ENCODE data around the gene PALB2.
A peak's percentile ranks its signal among the peaks of the same experiment; 100 is the strongest.

Gene PALB2

GRCh38 chr16:23578101-23578830, 62.8 kb downstream of the PALB2 start:
- TF ChIP-seq ZNF274 (IDR thresholded peaks at IDR 0.05; ENCODE audit: low read depth, low read length), result no peak
- H3K4me3 ChIP-seq (ENCODE audit: low read length), result no peak overlapping the region

- TF ChIP-seq ZNF274 (IDR thresholded peaks at IDR 0.05; ENCODE audit: low read depth, low read length), result no peak
- H3K4me3 ChIP-seq (ENCODE audit: low read length), result no peak overlapping the region
Measured at GRCh38 chr16:23577493-23577892, 63.6 kb downstream of the PALB2 start.

GRCh38 chr16:23575834-23576233, 65.3 kb downstream of the PALB2 start:
- H3K4me3 ChIP-seq (ENCODE audit: low read length), result no peak overlapping the region
- TF ChIP-seq ZNF274 (IDR thresholded peaks at IDR 0.05; ENCODE audit: low read depth, low read length), result no peak

- H3K4me3 ChIP-seq (ENCODE audit: low read length), result no peak overlapping the region
- TF ChIP-seq ZNF274 (IDR thresholded peaks at IDR 0.05; ENCODE audit: low read depth, low read length), result no peak
Measured at GRCh38 chr16:23573817-23574216, 67.3 kb downstream of the PALB2 start.

- no peak for TF ChIP-seq ZNF274 (IDR thresholded peaks at IDR 0.05; ENCODE audit: low read depth, low read length)
- H3K4me3 ChIP-seq (ENCODE audit: low read length), result no peak overlapping the region
Measured at GRCh38 chr16:23572394-23572793, 68.7 kb downstream of the PALB2 start.

GRCh38 chr16:23571895-23572294, 69.2 kb downstream of the PALB2 start:
- TF ChIP-seq ZNF274 (IDR thresholded peaks at IDR 0.05; ENCODE audit: low read depth, low read length), result no peak
- H3K4me3 ChIP-seq (ENCODE audit: low read length), result no peak overlapping the region

- TF ChIP-seq ZNF274 (IDR thresholded peaks at IDR 0.05; ENCODE audit: low read depth, low read length), result no peak
- no peak overlapping the region for H3K4me3 ChIP-seq (ENCODE audit: low read length)
Measured at GRCh38 chr16:23570992-23571632, 70.0 kb downstream of the PALB2 start.

GRCh38 chr16:23567602-23568001, 73.5 kb downstream of the PALB2 start:
- no peak for TF ChIP-seq ZNF274 (IDR thresholded peaks at IDR 0.05; ENCODE audit: low read depth, low read length)
- no peak overlapping the region for H3K4me3 ChIP-seq (ENCODE audit: low read length)

GRCh38 chr16:23566724-23567123, 74.4 kb downstream of the PALB2 start:
- TF ChIP-seq ZNF274 (IDR thresholded peaks at IDR 0.05; ENCODE audit: low read depth, low read length), result no peak
- H3K4me3 ChIP-seq (ENCODE audit: low read length), result no peak overlapping the region

GRCh38 chr16:23564575-23565363, 76.3 kb downstream of the PALB2 start:
- TF ChIP-seq ZNF274 (IDR thresholded peaks at IDR 0.05; ENCODE audit: low read depth, low read length), result no peak
- H3K4me3 ChIP-seq (ENCODE audit: low read length), result no peak overlapping the region

GRCh38 chr16:23563186-23563585, 77.9 kb downstream of the PALB2 start:
- no peak overlapping the region for H3K4me3 ChIP-seq (ENCODE audit: low read length)
- no peak for TF ChIP-seq ZNF274 (IDR thresholded peaks at IDR 0.05; ENCODE audit: low read depth, low read length)

GRCh38 chr16:23562505-23562904, 78.6 kb downstream of the PALB2 start:
- no peak for TF ChIP-seq ZNF274 (IDR thresholded peaks at IDR 0.05; ENCODE audit: low read depth, low read length)
- H3K4me3 ChIP-seq (ENCODE audit: low read length), result no peak overlapping the region

GRCh38 chr16:23561586-23561985, 79.5 kb downstream of the PALB2 start:
- no peak for TF ChIP-seq ZNF274 (IDR thresholded peaks at IDR 0.05; ENCODE audit: low read depth, low read length)
- no peak overlapping the region for H3K4me3 ChIP-seq (ENCODE audit: low read length)

- no peak for TF ChIP-seq ZNF274 (IDR thresholded peaks at IDR 0.05; ENCODE audit: low read depth, low read length)
- peak overlapping the region; percentile 90 for H3K4me3 ChIP-seq (ENCODE audit: low read length)
Measured at GRCh38 chr16:23557779-23558702, 83.1 kb downstream of the PALB2 start.

All from GM08714 (cell line).